ENCODE results near the gene NNMT. TPM values are rescaled to one million over a fixed set of nuclear protein-coding genes. Genes with fewer than 3 reads are reported as not detected.

NNMT gene
- total RNA-seq, 1 donor from 2014 or later = 32.6 TPM

DNA sequence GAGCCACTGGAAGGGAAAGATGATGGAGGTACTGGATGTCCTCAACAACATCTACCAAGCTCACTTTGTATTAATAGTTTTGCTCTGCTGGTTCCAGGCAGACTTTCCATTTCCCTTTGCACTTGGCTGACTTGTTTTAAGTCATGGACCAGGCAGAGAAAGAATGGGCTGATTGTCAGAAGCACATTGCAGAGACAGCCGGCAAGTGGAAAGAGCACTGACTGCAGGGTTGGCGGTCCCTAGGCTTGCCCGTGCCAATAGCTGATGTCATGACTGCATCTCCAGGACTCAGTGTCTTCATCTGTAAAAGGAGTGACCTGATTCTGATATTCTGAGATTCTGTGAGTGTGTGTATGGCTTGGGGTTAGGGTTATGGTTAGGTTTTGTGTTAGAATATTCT is 20.9 kb upstream of the NNMT start:
- no peaks in the 10 kb centered on the region for H3K9me3 ChIP-seq (replicated peaks)
- DNase-seq = peak; percentile 67
- intact Hi-C loops (cut with micrococcal nuclease) = no loop called here
- TF ChIP-seq, protein P1, sequence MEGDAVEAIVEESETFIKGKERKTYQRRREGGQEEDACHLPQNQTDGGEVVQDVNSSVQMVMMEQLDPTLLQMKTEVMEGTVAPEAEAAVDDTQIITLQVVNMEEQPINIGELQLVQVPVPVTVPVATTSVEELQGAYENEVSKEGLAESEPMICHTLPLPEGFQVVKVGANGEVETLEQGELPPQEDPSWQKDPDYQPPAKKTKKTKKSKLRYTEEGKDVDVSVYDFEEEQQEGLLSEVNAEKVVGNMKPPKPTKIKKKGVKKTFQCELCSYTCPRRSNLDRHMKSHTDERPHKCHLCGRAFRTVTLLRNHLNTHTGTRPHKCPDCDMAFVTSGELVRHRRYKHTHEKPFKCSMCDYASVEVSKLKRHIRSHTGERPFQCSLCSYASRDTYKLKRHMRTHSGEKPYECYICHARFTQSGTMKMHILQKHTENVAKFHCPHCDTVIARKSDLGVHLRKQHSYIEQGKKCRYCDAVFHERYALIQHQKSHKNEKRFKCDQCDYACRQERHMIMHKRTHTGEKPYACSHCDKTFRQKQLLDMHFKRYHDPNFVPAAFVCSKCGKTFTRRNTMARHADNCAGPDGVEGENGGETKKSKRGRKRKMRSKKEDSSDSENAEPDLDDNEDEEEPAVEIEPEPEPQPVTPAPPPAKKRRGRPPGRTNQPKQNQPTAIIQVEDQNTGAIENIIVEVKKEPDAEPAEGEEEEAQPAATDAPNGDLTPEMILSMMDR (IDR thresholded peaks at IDR 0.05; ENCODE audit: borderline replicate concordance) = no peak
- peak overlapping the region; percentile 60 for H3K27ac ChIP-seq (replicated peaks)
- peaks cover 4% of the 10 kb centered on the region for H3K36me3 ChIP-seq
- no peak overlapping the region for H3K4me3 ChIP-seq
- peaks cover 19% of the 10 kb centered on the region for H3K27me3 ChIP-seq (ENCODE audit: low read depth)
- H3K4me1 ChIP-seq = peaks cover 10% of the 10 kb centered on the region

DNA sequence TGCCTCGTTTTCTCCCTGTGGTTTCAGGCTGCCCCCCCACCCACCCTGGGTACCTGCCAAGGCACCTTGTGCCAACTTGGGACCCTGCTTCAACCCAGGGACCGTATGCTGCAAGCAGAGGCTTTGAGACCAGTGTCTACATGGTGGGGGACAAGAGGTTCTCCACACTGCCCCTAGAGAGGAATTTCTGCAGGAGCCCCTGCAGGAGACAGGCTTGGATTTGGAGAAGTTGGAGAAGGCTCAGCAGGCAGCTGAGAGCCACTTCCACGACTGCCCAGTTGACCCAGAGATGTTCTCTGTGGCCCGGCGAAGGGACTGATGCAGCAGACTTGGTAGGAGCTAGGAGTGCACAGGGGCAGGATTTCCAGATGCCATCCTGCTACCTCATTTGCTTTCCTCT is 20.1 kb upstream of the NNMT start:
- no peaks in the 10 kb centered on the region for H3K36me3 ChIP-seq
- H3K27me3 ChIP-seq (ENCODE audit: low read depth) = peaks cover 20% of the 10 kb centered on the region
- DNase-seq = no peak
- no peak overlapping the region for H3K4me3 ChIP-seq
- no peaks in the 10 kb centered on the region for H3K9me3 ChIP-seq (replicated peaks)
- intact Hi-C loops (cut with micrococcal nuclease) = no loop called here
- H3K27ac ChIP-seq (replicated peaks) = peak overlapping the region; percentile 31
- TF ChIP-seq, protein P1 (IDR thresholded peaks at IDR 0.05; ENCODE audit: borderline replicate concordance) = no peak
- peaks cover 18% of the 10 kb centered on the region for H3K4me1 ChIP-seq

DNA sequence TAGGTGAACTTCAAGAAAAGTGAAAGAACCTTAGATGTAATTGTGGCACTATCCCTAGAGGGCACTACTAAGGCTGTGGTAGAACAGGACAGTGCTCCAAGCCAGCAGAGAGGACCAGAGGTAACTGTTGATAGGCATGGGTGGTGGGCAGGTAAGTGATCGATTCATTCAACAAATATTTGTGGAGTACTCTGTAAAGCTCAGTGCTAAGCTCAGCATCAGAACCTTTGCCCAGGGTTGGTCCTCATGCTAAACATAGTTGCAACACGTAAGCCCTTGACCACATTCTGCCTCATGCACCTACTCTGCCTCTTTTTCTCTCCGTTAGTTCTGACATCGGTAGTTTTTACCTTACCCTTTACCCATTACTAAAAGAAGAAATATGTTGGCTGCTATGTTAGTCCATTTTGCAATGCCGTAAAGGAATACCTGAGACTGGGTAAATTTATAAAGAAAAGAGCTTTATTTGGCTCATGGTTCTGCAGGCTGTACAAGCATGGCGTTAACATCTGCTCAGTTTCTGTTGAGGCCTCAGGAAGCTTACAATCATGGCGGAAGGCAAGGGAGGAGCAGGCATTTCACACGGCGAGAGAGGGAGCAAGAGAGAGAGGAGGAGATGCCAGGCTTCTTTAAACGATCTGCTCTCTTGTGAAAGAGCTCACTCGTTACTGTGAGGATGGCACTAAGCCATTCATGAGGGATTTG is 18.4 kb upstream of the NNMT start:
- TF ChIP-seq, protein P1 (IDR thresholded peaks at IDR 0.05; ENCODE audit: borderline replicate concordance) = no peak
- no peaks in the 10 kb centered on the region for H3K36me3 ChIP-seq
- intact Hi-C loops (cut with micrococcal nuclease) = no loop called here

DNA sequence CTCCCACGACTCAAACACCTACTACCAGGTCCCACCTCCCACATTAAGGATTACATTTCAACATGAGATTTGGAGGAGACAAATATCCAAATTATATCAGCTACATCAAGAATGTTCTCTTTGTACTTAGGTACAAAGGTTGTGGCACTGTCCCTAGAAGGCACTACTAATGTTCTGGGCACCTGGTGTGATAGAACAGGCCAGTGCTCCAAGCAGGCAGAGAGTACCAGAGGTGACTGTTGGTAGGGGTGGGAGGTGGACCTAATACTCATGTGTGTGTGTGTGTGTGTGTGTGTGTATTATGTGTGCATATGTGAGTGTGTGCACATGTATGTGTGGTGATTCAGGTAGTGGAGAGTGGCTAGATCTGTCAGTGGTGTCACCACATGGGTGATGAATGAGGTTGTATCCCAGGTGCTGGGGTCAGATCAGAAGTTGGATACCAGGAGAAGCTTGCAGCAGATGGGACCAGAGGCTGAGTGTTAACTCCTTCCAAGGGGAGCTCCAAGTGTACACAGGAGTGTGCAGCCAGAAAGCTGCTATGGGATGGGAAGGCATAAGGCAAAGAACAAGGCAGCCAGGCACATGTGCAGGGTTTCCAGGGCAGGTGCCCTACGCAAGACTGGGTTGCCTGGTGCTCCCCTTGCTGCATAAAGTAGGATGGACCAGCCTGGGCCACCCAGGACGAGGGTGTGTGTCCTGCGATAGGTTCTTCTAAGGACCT is 17.7 kb upstream of the NNMT start:
- peaks cover 10% of the 10 kb centered on the region for H3K27me3 ChIP-seq (ENCODE audit: low read depth)
- no peaks in the 10 kb centered on the region for H3K36me3 ChIP-seq
- H3K4me3 ChIP-seq = no peak overlapping the region
- H3K9me3 ChIP-seq (replicated peaks) = no peaks in the 10 kb centered on the region
- no peak overlapping the region for H3K27ac ChIP-seq (replicated peaks)
- intact Hi-C loops (cut with micrococcal nuclease) = no loop called here
- TF ChIP-seq, protein P1 (IDR thresholded peaks at IDR 0.05; ENCODE audit: borderline replicate concordance) = no peak
- H3K4me1 ChIP-seq = peaks cover 24% of the 10 kb centered on the region
- DNase-seq = no peak

More for the DNA sequence above, 18.4 kb upstream of the NNMT start:
- Histone ChIP-seq H3K9me3 (replicated peaks) (no peaks in the 10 kb centered on the region), H3K27ac (replicated peaks) (no peak overlapping the region), H3K27me3 (ENCODE audit: low read depth) (peaks cover 10% of the 10 kb centered on the region), H3K4me3 (no peak overlapping the region), H3K4me1 (peaks cover 24% of the 10 kb centered on the region)
- no peak for DNase-seq

DNA sequence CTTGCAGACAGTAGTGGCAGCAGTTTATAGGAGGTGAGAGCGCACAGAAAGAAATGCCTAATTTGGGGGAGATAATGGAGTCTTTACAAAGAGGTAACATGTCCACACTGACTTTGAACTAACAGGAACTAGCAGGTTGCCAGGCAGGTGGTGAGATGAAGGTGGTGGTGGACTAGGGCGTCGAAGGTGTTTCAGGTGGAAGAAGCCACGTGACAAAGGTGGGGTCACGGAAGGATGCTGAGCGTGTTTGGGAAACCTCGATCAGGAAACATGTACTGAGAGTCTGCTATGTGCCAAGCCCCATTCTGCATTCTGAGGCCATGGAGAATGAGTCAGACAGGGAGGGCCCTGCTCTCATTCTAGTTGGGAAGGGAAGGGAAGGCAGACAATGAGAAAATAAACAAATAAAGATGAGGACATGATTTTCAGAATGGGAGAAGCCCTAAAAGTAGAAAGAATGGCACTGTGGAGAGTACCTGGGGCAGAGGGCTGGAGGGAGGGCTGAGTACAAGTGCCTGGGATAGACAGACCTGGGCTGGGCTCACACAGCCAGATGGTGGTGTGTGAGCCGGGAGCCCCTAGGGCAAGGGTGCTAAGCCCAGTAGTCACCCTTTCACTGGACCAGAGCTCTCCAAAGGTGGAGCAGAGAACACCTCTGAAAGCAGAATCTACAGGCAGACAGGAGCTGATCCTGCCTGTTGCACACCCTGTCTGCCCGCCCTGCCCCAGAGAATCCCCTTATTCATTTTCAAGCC is 16.2 kb upstream of the NNMT start:
- Histone ChIP-seq H3K4me1 (peaks cover 27% of the 10 kb centered on the region), H3K27ac (replicated peaks) (peak overlapping the region; percentile 39), H3K9me3 (replicated peaks) (no peaks in the 10 kb centered on the region), H3K27me3 (ENCODE audit: low read depth) (peaks cover 10% of the 10 kb centered on the region), H3K36me3 (no peaks in the 10 kb centered on the region), H3K4me3 (no peak overlapping the region)
- intact Hi-C loops (cut with micrococcal nuclease) = no loop called here
- TF ChIP-seq, protein P1 (IDR thresholded peaks at IDR 0.05; ENCODE audit: borderline replicate concordance) = no peak
- DNase-seq = no peak
